Fibroblast of villous mesenchyme (primary cell): Measurements from ENCODE around the gene ACOXL. TPM values are rescaled to one million over a fixed set of nuclear protein-coding genes. Genes with fewer than 3 reads are reported as not detected.

Experiments used
- DNase-seq: peaks from one replicate; pipeline ENCODE4 v3.0.0-alpha.2; 2010; ENCODE audit warnings: low read depth
- H3K4me3 ChIP-seq: 2 replicates; pipeline ENCODE4 v1.5.1; 2011; ENCODE audit warnings: low read depth, mild to moderate bottlenecking, low read length
- total RNA-seq: library from RNA; depleted of rRNA; stranded (reverse); fragments of >200 nt; gene quantifications from 2 replicates; pipeline ENCODE4 v1.2.3, GENCODE V29; 2012
- TF ChIP-seq, protein P1 (sequence below): IDR thresholded peaks from 2 replicates; pipeline ENCODE4 v1.5.1; 2012; ENCODE audit warnings: low read depth, mild to moderate bottlenecking, low read length; ENCODE audit not compliant: insufficient read depth

Gene ACOXL
- total RNA-seq, 1 donor: not detected

- no peak overlapping the region for H3K4me3 ChIP-seq
- DNase-seq: no peak
- TF ChIP-seq, protein P1, sequence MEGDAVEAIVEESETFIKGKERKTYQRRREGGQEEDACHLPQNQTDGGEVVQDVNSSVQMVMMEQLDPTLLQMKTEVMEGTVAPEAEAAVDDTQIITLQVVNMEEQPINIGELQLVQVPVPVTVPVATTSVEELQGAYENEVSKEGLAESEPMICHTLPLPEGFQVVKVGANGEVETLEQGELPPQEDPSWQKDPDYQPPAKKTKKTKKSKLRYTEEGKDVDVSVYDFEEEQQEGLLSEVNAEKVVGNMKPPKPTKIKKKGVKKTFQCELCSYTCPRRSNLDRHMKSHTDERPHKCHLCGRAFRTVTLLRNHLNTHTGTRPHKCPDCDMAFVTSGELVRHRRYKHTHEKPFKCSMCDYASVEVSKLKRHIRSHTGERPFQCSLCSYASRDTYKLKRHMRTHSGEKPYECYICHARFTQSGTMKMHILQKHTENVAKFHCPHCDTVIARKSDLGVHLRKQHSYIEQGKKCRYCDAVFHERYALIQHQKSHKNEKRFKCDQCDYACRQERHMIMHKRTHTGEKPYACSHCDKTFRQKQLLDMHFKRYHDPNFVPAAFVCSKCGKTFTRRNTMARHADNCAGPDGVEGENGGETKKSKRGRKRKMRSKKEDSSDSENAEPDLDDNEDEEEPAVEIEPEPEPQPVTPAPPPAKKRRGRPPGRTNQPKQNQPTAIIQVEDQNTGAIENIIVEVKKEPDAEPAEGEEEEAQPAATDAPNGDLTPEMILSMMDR: no peak
Observed at GRCh38 chr2:110819711-110820110, 87.3 kb downstream of the ACOXL start.

GRCh38 chr2:110820128-110820527, 87.8 kb downstream of the ACOXL start:
- TF ChIP-seq, protein P1: no peak
- no peak for DNase-seq
- no peak overlapping the region for H3K4me3 ChIP-seq

DNA sequence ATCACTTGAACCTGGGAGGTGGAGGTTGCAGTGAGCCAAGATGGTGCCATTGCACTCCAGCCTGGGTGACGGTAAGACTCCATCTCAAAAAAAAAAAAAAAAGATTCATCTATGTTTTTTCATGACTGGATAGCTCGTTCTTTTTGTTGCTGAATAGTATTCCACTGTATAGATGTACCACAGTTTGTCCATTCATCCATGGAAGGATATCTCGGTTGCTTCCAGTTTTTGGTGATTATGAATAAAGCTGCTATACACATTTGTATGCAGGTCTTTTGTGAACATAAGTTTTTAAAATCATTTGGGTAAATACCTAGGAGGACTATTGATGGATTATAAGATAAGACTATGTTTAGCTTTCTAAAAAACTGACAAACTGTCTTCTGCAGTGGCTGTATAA, 90.8 kb downstream of the ACOXL start:
- no peak for DNase-seq
- TF ChIP-seq, protein P1: no peak
- no peak overlapping the region for H3K4me3 ChIP-seq

DNA sequence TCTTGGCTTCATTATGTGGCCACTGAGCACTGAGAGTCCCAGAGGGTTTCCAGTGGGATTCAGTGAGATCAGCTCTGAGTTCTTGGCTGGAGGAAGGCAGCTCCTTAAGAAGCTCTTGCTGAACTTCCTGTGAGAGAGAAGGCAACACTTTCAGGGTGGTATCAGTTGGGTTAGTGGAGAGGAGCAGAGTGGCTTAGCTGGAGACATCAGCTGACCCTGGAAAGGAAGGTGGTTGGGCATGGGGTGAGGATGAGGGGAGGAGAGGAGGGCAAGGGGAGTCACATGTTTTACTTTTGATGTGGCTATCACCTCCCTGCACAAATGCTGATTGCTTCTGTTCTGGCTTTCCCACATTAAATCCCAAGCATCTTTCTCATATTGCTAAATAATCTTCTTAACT, 95.1 kb downstream of the ACOXL start:
- TF ChIP-seq, protein P1: no peak
- no peak overlapping the region for H3K4me3 ChIP-seq
- DNase-seq: no peak

DNA sequence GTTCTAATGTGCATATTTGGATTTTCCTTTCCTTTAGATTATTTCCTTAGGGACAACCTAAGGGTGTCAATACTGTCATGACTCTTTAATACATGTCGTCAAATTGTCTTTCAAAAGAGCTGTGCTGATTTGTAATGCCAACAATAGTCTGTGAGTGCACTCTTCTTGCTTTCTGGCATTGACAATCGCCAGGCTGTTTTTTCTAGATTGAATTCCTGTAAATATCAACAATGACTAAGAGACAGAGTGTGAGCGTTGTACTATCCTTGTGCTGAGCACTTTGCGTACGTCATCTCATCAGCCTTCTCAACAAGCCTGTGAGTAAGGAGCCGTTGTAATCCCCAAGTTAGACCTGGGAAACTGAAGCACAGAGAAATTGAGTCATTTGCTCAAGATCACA, 96.0 kb downstream of the ACOXL start:
- H3K4me3 ChIP-seq: no peak overlapping the region
- TF ChIP-seq, protein P1: no peak
- DNase-seq: peak; percentile 23

DNA sequence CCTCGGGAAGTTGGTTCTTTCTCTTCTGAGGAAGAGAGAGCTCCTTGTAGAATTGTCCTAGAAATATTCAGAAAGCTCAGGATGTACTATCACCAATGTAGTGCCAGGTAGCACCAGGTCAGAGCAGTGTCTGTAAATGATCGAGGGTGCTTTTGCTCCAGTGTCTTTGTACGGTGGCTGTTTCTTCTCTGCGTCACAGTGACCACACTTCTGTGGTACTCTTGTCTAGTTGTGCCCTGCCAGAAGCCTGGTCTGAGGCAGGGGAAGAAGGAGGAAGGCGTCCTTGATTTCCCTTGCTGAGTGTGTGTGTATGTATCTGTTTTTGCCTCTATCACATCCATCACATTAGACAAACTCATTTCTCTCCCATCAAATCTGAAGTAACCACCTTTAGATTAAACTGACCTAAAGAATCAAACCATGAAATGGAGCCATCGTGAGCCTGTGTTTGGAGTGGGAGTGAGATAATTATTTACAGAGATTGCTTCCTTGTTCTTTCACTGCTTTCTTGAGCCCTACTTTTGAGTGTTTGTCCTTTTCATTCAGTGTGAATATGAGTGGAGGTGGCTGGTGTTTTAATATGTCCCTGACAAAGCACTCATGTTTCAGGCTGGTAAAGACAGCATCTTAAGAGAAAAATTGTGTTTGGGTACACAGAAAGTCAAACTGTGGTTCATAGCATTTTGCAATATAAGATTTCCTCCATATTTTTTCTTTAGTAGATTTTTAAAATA, 97.2 kb downstream of the ACOXL start:
- TF ChIP-seq, protein P1: no peak
- DNase-seq: no peak
- no peak overlapping the region for H3K4me3 ChIP-seq

- DNase-seq: no peak
- no peak overlapping the region for H3K4me3 ChIP-seq
- TF ChIP-seq, protein P1: no peak
Observed at GRCh38 chr2:110832740-110833139, 100.4 kb downstream of the ACOXL start.
